GM12878 (cell line): ENCODE measurements around the gene CCNG1. TPM values are rescaled to one million over a fixed set of nuclear protein-coding genes. Genes with fewer than 3 reads are reported as not detected.

Experiments used
- ATAC-seq: fragments of 200-7000 bp; cut with Tn5 transposase; 3 replicates; pipeline ENCODE4 v1.9.1; 2020; ENCODE audit warnings: mild to moderate bottlenecking, moderate library complexity
- Bru-seq: library from RNA; stranded (reverse); fragments of 400-500 nt; gene quantifications from one replicate; lab custom pipeline; 2021; lab: Mats Ljungman, UMichigan
- BruChase-seq, 2 experiments: library from RNA; stranded (reverse); fragments of 400-500 nt; gene quantifications; one replicate each; lab custom pipeline; 2021; lab: Mats Ljungman, UMichigan
- BruUV-seq: library from RNA; stranded (reverse); fragments of 400-500 nt; replicated peaks from 2 replicates; lab custom pipeline; 2021; lab: Mats Ljungman, UMichigan
- CTCF ChIA-PET: fragments of 300-600 bp; sonication (Branson Sonifier 250); formaldehyde crosslinking; extraction: SDS; loops from one replicate; lab custom pipeline; 2021; ENCODE audit warnings: inconsistent platforms; lab: Yijun Ruan, JAX
- POLR2A ChIA-PET: fragments of 350-600 bp; formaldehyde crosslinking; extraction: SDS; loops from one replicate; lab custom pipeline; 2021; ENCODE audit warnings: inconsistent platforms; lab: Charles Lee
- RAD21 ChIA-PET: fragments of 300-600 bp; sonication (Branson Sonifier 250); formaldehyde crosslinking; loops from one replicate; lab custom pipeline; 2023; ENCODE audit warnings: antibody characterized with exemption; ENCODE audit not compliant: unreplicated experiment; lab: Charles Lee
- SMC1A ChIA-PET: fragments of 300-600 bp; sonication (Branson Sonifier 250); formaldehyde crosslinking; loops from one replicate; lab custom pipeline; 2023; ENCODE audit not compliant: unreplicated experiment, uncharacterized antibody; lab: Charles Lee
- DNase-seq: peaks from one replicate; pipeline ENCODE4 v3.0.0-alpha.2; 2011; ENCODE audit warnings: low read depth, low spot score
- FAIRE-seq: peaks from 3 replicates; lab custom pipeline; 2011; peaks lifted over from hg19 to GRCh38; lab: Jason Lieb, UNC
- H2AFZ ChIP-seq: 2 replicates; pipeline ENCODE4 v1.6.0; 2011; ENCODE audit warnings: low read depth, low read length, control low read depth; ENCODE audit not compliant: control insufficient read depth
- H3K27ac ChIP-seq: 2 replicates; pipeline ENCODE4 v1.5.1; 2011; ENCODE audit warnings: control low read depth; ENCODE audit not compliant: control insufficient read depth, insufficient read depth
- H3K27me3 ChIP-seq, 2 experiments: replicated peaks in 1 of 2; 2 replicates each; pipeline versions ENCODE4 v1.6.0 to v1.6.1; 2011; ENCODE audit warnings: low read length in 1 of 2; ENCODE audit not compliant: control insufficient read depth in 2 of 2, insufficient read depth in 2 of 2
- H3K36me3 ChIP-seq, 2 experiments: 2 replicates each; pipeline ENCODE4 v1.5.1; 2011; ENCODE audit warnings: low read length in 1 of 2; ENCODE audit not compliant: control insufficient read depth in 2 of 2, insufficient read depth in 2 of 2
- H3K4me1 ChIP-seq: 2 replicates; pipeline ENCODE4 v1.6.1; 2011; ENCODE audit warnings: mild to moderate bottlenecking, low read length, moderate library complexity, mixed read lengths; ENCODE audit not compliant: control insufficient read depth, insufficient read depth
- H3K4me2 ChIP-seq: 2 replicates; pipeline ENCODE4 v1.6.0; 2011; ENCODE audit warnings: control low read depth; ENCODE audit not compliant: control insufficient read depth, insufficient read depth
- H3K4me3 ChIP-seq: fragments of 200-600 bp; sonication (generic); 2 replicates; pipeline ENCODE4 v1.5.1; 2016
- H3K79me2 ChIP-seq: 2 replicates; pipeline ENCODE4 v1.6.0; 2011; ENCODE audit warnings: low read length; ENCODE audit not compliant: control insufficient read depth, insufficient read depth
- H3K9ac ChIP-seq: 2 replicates; pipeline ENCODE4 v1.8.0; 2011; ENCODE audit warnings: low read length, control low read depth, mixed read lengths; ENCODE audit not compliant: control insufficient read depth, insufficient read depth
- H3K9me3 ChIP-seq: replicated peaks from 3 replicates; pipeline ENCODE4 v1.5.1; 2011; ENCODE audit warnings: mild to moderate bottlenecking, low read length; ENCODE audit not compliant: control insufficient read depth, insufficient read depth
- H4K20me1 ChIP-seq: 2 replicates; pipeline ENCODE4 v1.6.0; 2011; ENCODE audit not compliant: control insufficient read depth, insufficient read depth
- BCL3 ChIP-seq: IDR thresholded peaks from 2 replicates; pipeline ENCODE4 v1.6.1; 2011; ENCODE audit warnings: borderline replicate concordance, low read depth, mild to moderate bottlenecking, moderate library complexity, low read length; ENCODE audit not compliant: insufficient read depth, poor library complexity, severe bottlenecking
- EP300 ChIP-seq, 2 experiments: fragments of 150-350 bp in 1 of 2; IDR thresholded peaks; 2 replicates each; pipeline ENCODE4 v1.6.1; 2011 to 2012; ENCODE audit warnings: low read depth in 2 of 2, low read length in 2 of 2, borderline replicate concordance in 1 of 2, improper control_type of control experiment in 1 of 2, inconsistent platforms in 1 of 2; ENCODE audit not compliant: control insufficient read depth in 1 of 2
- HDGF ChIP-seq: fragments of 450-650 bp; IDR thresholded peaks from 2 replicates; pipeline ENCODE4 v1.6.1; 2016; ENCODE audit warnings: antibody characterized with exemption
- IKZF1 ChIP-seq: fragments of 450-650 bp; conservative IDR thresholded peaks from 2 replicates; pipeline ENCODE4 v1.6.1; 2017; ENCODE audit warnings: antibody characterized with exemption, mild to moderate bottlenecking
- MTA2 ChIP-seq: fragments of 450-650 bp; IDR thresholded peaks from 2 replicates; pipeline ENCODE4 v1.6.1; 2016; ENCODE audit warnings: low read depth, mild to moderate bottlenecking, moderate library complexity
- RELB ChIP-seq: fragments of 450-650 bp; IDR thresholded peaks from 2 replicates; pipeline ENCODE4 v1.6.1; 2017; ENCODE audit warnings: low read depth, mild to moderate bottlenecking, moderate library complexity
- STAT1 ChIP-seq: fragments of 450-650 bp; conservative IDR thresholded peaks from 2 replicates; pipeline ENCODE4 v1.6.1; 2014; ENCODE audit warnings: antibody characterized with exemption, mild to moderate bottlenecking
- USF2 ChIP-seq: IDR thresholded peaks from 2 replicates; pipeline ENCODE4 v1.6.1; 2011; ENCODE audit warnings: low read depth, low read length, improper control_type of control experiment, borderline replicate concordance
- ZNF24 ChIP-seq: fragments of 450-650 bp; IDR thresholded peaks from 2 replicates; pipeline ENCODE4 v1.6.1; 2017; ENCODE audit warnings: antibody characterized with exemption, mild to moderate bottlenecking
- WGBS: methylation state at CpG from one replicate; pipeline ENCODE4 v1.1.6; 2016; ENCODE audit warnings: low lambda C conversion rate; ENCODE audit not compliant: insufficient replicate concordance, insufficient coverage; ENCODE audit errors: missing lambda C conversion rate; 5-methylcytosine and 5-hydroxymethylcytosine counted together
- in situ Hi-C: fragments of 300-500 bp; cut with MboI; formaldehyde crosslinking; loops from 9 replicates; pipeline ENCODE4 v1.14.3; 2018; ENCODE audit warnings: mixed read lengths
- intact Hi-C: fragments of 100-400 bp; cut with micrococcal nuclease; formaldehyde crosslinking; loops from one replicate; pipeline ENCODE4 v1.14.2; 2022; ENCODE audit not compliant: unreplicated experiment
- long read RNA-seq, 2 experiments: library from polyadenylated mRNA; unstranded; transcript quantifications; one replicate each; pipeline ENCODE4 v2.0.0, GENCODE V29; 2019 to 2020
- polyA minus RNA-seq, 3 experiments: library from RNA; depleted of rRNA, polyadenylated mRNA; stranded (reverse); fragments of >200 nt; gene quantifications; 2 replicates each; pipeline ENCODE4 v1.2.3, GENCODE V29; 2011
- polyA plus RNA-seq, 11 experiments: library from polyadenylated mRNA; depleted of rRNA in 4 of 11; unstranded in 6 of 11; stranded (reverse) in 5 of 11; fragments of >200 nt; fragmentation: Nextera tagmentation in 4 of 11; fragmentation: Illumina TruSeq in 1 of 11; extraction: Ambion mirVana in 4 of 11; extraction: Trizol in 1 of 11; gene quantifications; 1 replicate in 1 of 11; 2 replicates in 10 of 11; pipeline versions ENCODE4 v1.2.1 to v1.2.3, GENCODE V29; 2011 to 2016; ENCODE audit warnings: inconsistent platforms in 2 of 11, missing spikeins in 2 of 11, low read depth in 1 of 11
- total RNA-seq, 4 experiments: library from RNA; depleted of rRNA in 3 of 4; stranded (reverse); fragments of >200 nt in 3 of 4; fragmentation: Illumina TruSeq in 1 of 4; extraction: Trizol in 1 of 4; gene quantifications; 2 replicates each; pipeline versions ENCODE4 v1.2.1 to v1.2.3, GENCODE V29; 2013 to 2021

The CCNG1 gene
- 114 and 118 TPM in 2 replicates for total RNA-seq (2013; cell fraction: nucleolus; rRNA removed)
- total RNA-seq (2014; rRNA removed) (164 and 203 TPM in 2 replicates), total RNA-seq (2014; rRNA removed; fragmentation: Illumina TruSeq; extraction: Trizol) (227 and 241 TPM in 2 replicates), total RNA-seq (2021) (182 and 189 TPM in 2 replicates), polyA plus RNA-seq (2011; rRNA removed) (226 and 358 TPM in 2 replicates), polyA plus RNA-seq (2014; fragmentation: Illumina TruSeq; extraction: Trizol) (180 and 248 TPM in 2 replicates), polyA plus RNA-seq (2014; fragmentation: Nextera tagmentation; extraction: Ambion mirVana) (100 to 1,000 TPM; 200 to 274 TPM), polyA plus RNA-seq (2014; rRNA removed) (70.4 and 90.1 TPM in 2 replicates), polyA plus RNA-seq (2016; fragmentation: Nextera tagmentation; extraction: Ambion mirVana) (100 to 1,000 TPM; 199 to 204 TPM), polyA minus RNA-seq (2011; rRNA and poly(A)+ RNA removed) (117 and 211 TPM in 2 replicates), Bru-seq, nascent RNA (percentile 98 among the genes with signal in this experiment), BruChase-seq, experiment 1, labeled RNA remaining after a 6-hour chase (percentile 99 among the genes with signal in this experiment), BruChase-seq, experiment 2, labeled RNA remaining after a 2-hour chase (percentile 98 among the genes with signal in this experiment)
- polyA plus RNA-seq (2011; ENCODE audit: low read depth) = 98.0 TPM
- polyA plus RNA-seq (2011; cell fraction: cytosol; rRNA removed) = 74.2 and 104 TPM in 2 replicates
- polyA plus RNA-seq (2011; cell fraction: nucleus; rRNA removed) = 87.6 and 103 TPM in 2 replicates
- 212 and 254 TPM in 2 replicates for polyA plus RNA-seq (2012)
- polyA minus RNA-seq (2011; cell fraction: cytosol; rRNA and poly(A)+ RNA removed) = 77.0 and 89.1 TPM in 2 replicates
- polyA minus RNA-seq (2011; cell fraction: nucleus; rRNA and poly(A)+ RNA removed) = 23.2 and 34.7 TPM in 2 replicates
- long read RNA-seq, experiment 1, transcript CCNG1-201 (7 exons, 2,458 nt) = major isoform, 120 of 165 reads
- long read RNA-seq, experiment 1, transcript CCNG1-202 (8 exons, 2,366 nt) = minor isoform, 27 of 165 reads
- long read RNA-seq, experiment 1, partial matches to known transcripts = 10 of 165 reads
- long read RNA-seq, experiment 1, other reads (novel, unspliced or antisense) = 8 of 165 reads
- long read RNA-seq, experiment 2, transcript CCNG1-202 (8 exons, 2,366 nt) = minor isoform, 345 of 873 reads
- long read RNA-seq, experiment 2, transcript CCNG1-201 (7 exons, 2,458 nt) = major isoform, 443 of 873 reads
- long read RNA-seq, experiment 2, partial matches to known transcripts = 44 of 873 reads
- long read RNA-seq, experiment 2, other reads (novel, unspliced or antisense) = 40 of 873 reads

GRCh38 chr5:163437309-163438182, at the start of gene CCNG1:
TSS of gene CCNG1 (plus strand) at chr5:163437595. CDS start at chr5:163439257, 1,662 bp downstream.
- RAD21 ChIA-PET = interaction anchor here (1.2 to 6.4 kb wide), 4 partner anchors 23 to 68 kb away, joined by 3 to 78 read pairs (median 7); partner anchors contain the start of genes HMMR, MAT2B and NUDCD2
- H3K9ac ChIP-seq = peak within 1 kb of the TSS; percentile 89
- peak within 1 kb of the TSS; percentile 93 for H3K4me3 ChIP-seq
- BruUV-seq = no TSS peak
- peak within 1 kb of the TSS; percentile 86 for H3K27ac ChIP-seq
- peak within 1 kb of the TSS; percentile 85 for H3K4me2 ChIP-seq
- POLR2A ChIA-PET = interaction anchor here (0.5 to 7.3 kb wide), 9 partner anchors 11 to 1897 kb away, joined by 3 to 181 read pairs (median 4); partner anchors contain the start of genes HMMR, MAT2B and NUDCD2
- peak within 1 kb of the TSS; percentile 87 for H2AFZ ChIP-seq
- DNase-seq (peak; percentile 88), ATAC-seq (peak; percentile 95), FAIRE-seq (peak; percentile 91)
- WGBS = under 1% methylated on average over 45 of the region's 51 CpGs
- H3K4me1 ChIP-seq = no peaks in the 10 kb centered on the region; the same call in 1 of the 2 replicates
- peaks cover 0 to 8% of the 10 kb centered on the region in 2 experiments; a peak in 1 of 4 replicates for H3K36me3 ChIP-seq
- H3K79me2 ChIP-seq = peaks cover 36% of the 10 kb centered on the region
- H4K20me1 ChIP-seq = no peaks in the 10 kb centered on the region
- SMC1A ChIA-PET = interaction anchor here (0.8 to 7.0 kb wide), 6 partner anchors 13 to 344 kb away, joined by 3 to 142 read pairs (median 4); partner anchors contain the start of genes HMMR and NUDCD2
- no peaks in the 10 kb centered on the region for H3K9me3 ChIP-seq
- CTCF ChIA-PET = interaction anchor here (0.6 to 7.6 kb wide), 3 partner anchors 17 to 1518 kb away, joined by 3 to 74 read pairs (median 5); partner anchors contain the start of genes HMMR and NUDCD2
- in situ Hi-C loops = loop anchor here (5.0 kb wide), 1 partner anchor 345 kb away; no protein-coding TSS in a partner anchor
- H3K27me3 ChIP-seq = no peaks in the 10 kb centered on the region
- intact Hi-C loops = loop anchor here (1.0 kb wide), 2 partner anchors 23 to 68 kb away; partner anchors contain the start of genes HMMR, MAT2B and NUDCD2
- TF ChIP-seq USF2 (no peak), RELB (peak; percentile 34; the same call in 1 of the 2 replicates), IKZF1 (peak; percentile 46; the same call in 1 of the 2 replicates), BCL3 (no peak), ZNF24 (0 out of 2 replicates have a peak, but pooled peaks have one; percentile 47), MTA2 (0 out of 2 replicates have a peak, but pooled peaks have one; percentile 13), STAT1 (no peak), HDGF (no peak), EP300 (IDR thresholded peaks at IDR 0.05; ENCODE audit: borderline replicate concordance in 1 of 2, control insufficient read depth in 1 of 2, low read depth in 2 of 2, low read length in 2 of 2) (no peak)
